ENCODE measurements around the gene LRRC25.
A peak's percentile ranks its signal among the peaks of the same experiment; 100 is the strongest.
"Not testable (repeated sequence)": the region's sequence is repeated elsewhere in the genome, so short reads cannot be mapped to it uniquely, and the experiment has no call there.

Gene LRRC25

GRCh38 chr19:18406749-18407148, 9.3 kb upstream of the LRRC25 start:
- ChIA-PET POLR2A (no interaction called here), CTCF (no interaction called here)
- TF ChIP-seq ZNF384 (IDR thresholded peaks at IDR 0.05), result no peak
- no peak for TF ChIP-seq SP1 (IDR thresholded peaks at IDR 0.05)
- no peak for TF ChIP-seq L3MBTL2 (conservative IDR thresholded peaks at IDR 0.05)
- no peak for TF ChIP-seq FOXA1 (IDR thresholded peaks at IDR 0.05)
- TF ChIP-seq ARNT (IDR thresholded peaks at IDR 0.05), result no peak
- no peak for TF ChIP-seq LEF1 (IDR thresholded peaks at IDR 0.05; ENCODE audit: borderline replicate concordance)
- no peak for TF ChIP-seq FOXK2 (IDR thresholded peaks at IDR 0.05)
- no peak for TF ChIP-seq PKNOX1 (IDR thresholded peaks at IDR 0.05)
- no peak for TF ChIP-seq TARDBP (IDR thresholded peaks at IDR 0.05)
- no peak for TF ChIP-seq FOXM1 (IDR thresholded peaks at IDR 0.05; ENCODE audit: borderline replicate concordance)
- no peak for TF ChIP-seq ELF4 (IDR thresholded peaks at IDR 0.05)
- no peak for TF ChIP-seq BHLHE40 (IDR thresholded peaks at IDR 0.05; ENCODE audit: borderline replicate concordance)
- no peak for DNase-seq (ENCODE audit: extremely low spot score)

GRCh38 chr19:18405754-18406153, 8.3 kb upstream of the LRRC25 start:
- POLR2A ChIA-PET, result not testable (repeated sequence)
- CTCF ChIA-PET, result interaction anchor here (1.1 kb wide), 1 partner anchor 126 kb away, joined by 3 read pairs; no protein-coding TSS in a partner anchor

GRCh38 chr19:18402455-18403248, 5.2 kb upstream of the LRRC25 start:
- CTCF ChIA-PET, result interaction anchor here (0.7 kb wide), 1 partner anchor 123 kb away, joined by 3 read pairs; no protein-coding TSS in a partner anchor
- DNase-seq (ENCODE audit: extremely low spot score); POLR2A ChIA-PET: not testable (repeated sequence)

More at GRCh38 chr19:18405754-18406153, 8.3 kb upstream of the LRRC25 start:
- DNase-seq (ENCODE audit: extremely low spot score), result not testable (repeated sequence)

- TF ChIP-seq SUZ12 (IDR thresholded peaks at IDR 0.05) (no peak), NFRKB (IDR thresholded peaks at IDR 0.05) (no peak), FOXK2 (IDR thresholded peaks at IDR 0.05) (no peak), FOXM1 (IDR thresholded peaks at IDR 0.05; ENCODE audit: borderline replicate concordance) (no peak), HDGF (IDR thresholded peaks at IDR 0.05; ENCODE audit: borderline replicate concordance) (no peak), FOXA1 (IDR thresholded peaks at IDR 0.05) (no peak), ELF4 (IDR thresholded peaks at IDR 0.05) (no peak), PKNOX1 (IDR thresholded peaks at IDR 0.05) (no peak), ZNF384 (IDR thresholded peaks at IDR 0.05) (no peak), SP1 (IDR thresholded peaks at IDR 0.05) (no peak), LEF1 (IDR thresholded peaks at IDR 0.05; ENCODE audit: borderline replicate concordance) (no peak), BHLHE40 (IDR thresholded peaks at IDR 0.05; ENCODE audit: borderline replicate concordance) (no peak)
Observed at GRCh38 chr19:18401580-18402112, 4.2 kb upstream of the LRRC25 start.

GRCh38 chr19:18399008-18399407, 1.6 kb upstream of the LRRC25 start:
- ChIA-PET POLR2A (no interaction called here), CTCF (interaction anchor here (2.8 kb wide), 1 partner anchor 10 kb away, joined by 8 read pairs; no protein-coding TSS in a partner anchor)
- DNase-seq (ENCODE audit: extremely low spot score), result no peak

More at GRCh38 chr19:18401580-18402112, 4.2 kb upstream of the LRRC25 start:
- DNase-seq (ENCODE audit: extremely low spot score), result peak; percentile 40
- CTCF ChIA-PET, result interaction anchor here (0.7 to 2.8 kb wide), 4 partner anchors 9 to 122 kb away, joined by 3 to 8 read pairs (median 4); no protein-coding TSS in a partner anchor
- POLR2A ChIA-PET, result interaction anchor here (1.1 kb wide), 1 partner anchor 16 kb away, joined by 3 read pairs; no protein-coding TSS in a partner anchor

GRCh38 chr19:18396471-18397241, 766 bp downstream of the LRRC25 start:
- no peak for TF ChIP-seq FOXK2 (IDR thresholded peaks at IDR 0.05)
- TF ChIP-seq SP1 (IDR thresholded peaks at IDR 0.05), result no peak
- no peak for TF ChIP-seq LEF1 (IDR thresholded peaks at IDR 0.05; ENCODE audit: borderline replicate concordance)
- no peak for TF ChIP-seq NFRKB (IDR thresholded peaks at IDR 0.05)
- TF ChIP-seq L3MBTL2 (conservative IDR thresholded peaks at IDR 0.05), result no peak
- TF ChIP-seq TARDBP (IDR thresholded peaks at IDR 0.05), result no peak
- no peak for TF ChIP-seq ELF4 (IDR thresholded peaks at IDR 0.05)
- no peak for TF ChIP-seq ARNT (IDR thresholded peaks at IDR 0.05)
- TF ChIP-seq CTBP1 (IDR thresholded peaks at IDR 0.05; ENCODE audit: borderline replicate concordance), result no peak
- no peak for TF ChIP-seq HDGF (IDR thresholded peaks at IDR 0.05; ENCODE audit: borderline replicate concordance)
- no peak for TF ChIP-seq SUZ12 (IDR thresholded peaks at IDR 0.05)
- no peak for TF ChIP-seq PKNOX1 (IDR thresholded peaks at IDR 0.05)
- TF ChIP-seq FOXA1 (IDR thresholded peaks at IDR 0.05), result no peak
- no peak for TF ChIP-seq ZNF384 (IDR thresholded peaks at IDR 0.05)
- TF ChIP-seq FOXM1 (IDR thresholded peaks at IDR 0.05; ENCODE audit: borderline replicate concordance), result no peak
- TF ChIP-seq BHLHE40 (IDR thresholded peaks at IDR 0.05; ENCODE audit: borderline replicate concordance), result no peak
- CTCF ChIA-PET, result interaction anchor here (0.6 to 1.3 kb wide), 3 partner anchors 11 to 150 kb away, joined by 3 to 5 read pairs (median 3); partner anchors contain the start of gene GDF15
- POLR2A ChIA-PET, result no interaction called here
- no peak for DNase-seq (ENCODE audit: extremely low spot score)

More at GRCh38 chr19:18399008-18399407, 1.6 kb upstream of the LRRC25 start:
- no peak for TF ChIP-seq L3MBTL2 (conservative IDR thresholded peaks at IDR 0.05)
- TF ChIP-seq CTBP1 (IDR thresholded peaks at IDR 0.05; ENCODE audit: borderline replicate concordance), result no peak
- no peak for TF ChIP-seq FOXA1 (IDR thresholded peaks at IDR 0.05)
- TF ChIP-seq NFRKB (IDR thresholded peaks at IDR 0.05), result no peak
- no peak for TF ChIP-seq FOXK2 (IDR thresholded peaks at IDR 0.05)
- TF ChIP-seq FOXM1 (IDR thresholded peaks at IDR 0.05; ENCODE audit: borderline replicate concordance), result no peak
- no peak for TF ChIP-seq ARNT (IDR thresholded peaks at IDR 0.05)
- no peak for TF ChIP-seq SP1 (IDR thresholded peaks at IDR 0.05)
- no peak for TF ChIP-seq SUZ12 (IDR thresholded peaks at IDR 0.05)
